ENCODE measurements around the gene NXN.
"Not testable (repeated sequence)": the region's sequence is repeated elsewhere in the genome, so short reads cannot be mapped to it uniquely, and the experiment has no call there.

Gene NXN

DNA sequence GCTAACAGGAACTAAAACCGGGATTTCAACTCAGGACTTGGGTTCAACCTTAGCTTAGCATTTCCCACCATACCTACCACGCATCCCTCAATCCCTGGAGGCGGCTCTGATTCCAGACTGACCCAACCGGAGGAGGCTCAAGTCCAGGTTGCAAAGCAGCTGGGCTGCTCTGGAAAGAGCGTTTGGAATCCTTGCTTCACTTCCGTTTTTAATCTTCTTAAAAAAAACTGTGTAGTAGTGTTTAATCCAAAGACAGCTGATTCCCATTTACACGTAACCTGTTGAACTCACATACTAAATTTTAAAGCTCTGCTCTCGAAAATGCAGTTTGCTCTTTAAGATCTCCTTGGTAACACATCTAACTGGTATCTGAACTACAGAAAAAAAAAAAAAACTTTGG, 50.0 kb downstream of the NXN start:
- H3K4me3 ChIP-seq (ENCODE audit: low read depth, low read length) = no peak overlapping the region
- no peaks in the 10 kb centered on the region for H3K9me3 ChIP-seq (ENCODE audit: control insufficient read depth, insufficient read depth, low read depth, low read length)
- no peaks in the 10 kb centered on the region for H3K27me3 ChIP-seq (ENCODE audit: control insufficient read depth, insufficient read depth, low read length)
- H3K27ac ChIP-seq (ENCODE audit: low read depth, low read length) = peak overlapping the region; percentile 4; the same call in 1 of the 2 replicates
- H3K36me3 ChIP-seq (ENCODE audit: control insufficient read depth, insufficient read depth, low read length) = peaks cover 16% of the 10 kb centered on the region; the same call in 1 of the 2 replicates
- H3K4me1 ChIP-seq (ENCODE audit: control insufficient read depth, insufficient read depth, low read length) = peaks cover 64% of the 10 kb centered on the region
- H3K9ac ChIP-seq (ENCODE audit: low read length) = peak overlapping the region; percentile 22

DNA sequence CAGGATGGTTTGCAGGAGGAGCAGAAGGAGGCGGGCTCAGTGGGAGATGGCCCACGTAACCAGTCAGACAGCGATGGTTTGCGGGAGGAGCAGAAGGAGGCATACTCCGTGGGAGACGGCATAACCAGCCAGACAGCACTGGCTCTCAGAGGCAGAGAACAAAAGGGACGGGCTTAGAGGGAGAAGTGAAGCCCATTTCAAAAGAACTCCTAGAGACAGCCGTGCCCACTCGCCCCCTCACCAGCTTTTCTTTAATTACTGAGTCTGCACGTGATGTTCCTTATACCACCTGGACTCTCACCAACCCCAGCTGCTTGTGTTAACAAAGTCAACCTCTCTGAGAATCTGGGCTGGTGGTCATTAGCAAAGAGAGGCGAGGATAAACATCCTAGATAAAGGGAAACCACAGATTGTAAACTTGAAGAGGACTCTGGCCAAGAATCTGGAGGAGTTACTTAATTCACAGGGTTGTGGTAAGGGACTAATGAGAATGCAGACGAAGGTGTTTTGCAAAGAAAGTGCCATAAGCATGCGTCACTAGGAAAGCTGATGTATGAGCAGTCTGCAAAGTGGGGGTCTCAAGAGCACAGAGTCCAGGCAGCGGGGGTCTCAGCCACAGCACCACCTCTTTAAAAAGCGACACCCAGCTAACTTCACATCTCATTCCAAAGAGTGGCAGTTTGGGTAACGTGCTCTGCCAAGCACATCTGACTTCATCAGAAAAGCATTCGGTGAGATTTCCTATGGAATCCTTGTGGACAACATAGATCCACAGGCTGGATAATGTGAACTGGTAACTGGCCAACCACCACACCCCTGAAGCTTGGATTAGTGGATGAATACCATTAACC, 51.7 kb downstream of the NXN start:
- Histone ChIP-seq H3K4me1 (ENCODE audit: control insufficient read depth, insufficient read depth, low read length) (peaks cover 56% of the 10 kb centered on the region), H3K9ac (ENCODE audit: low read length) (peak overlapping the region; percentile 63), H3K27ac (ENCODE audit: low read depth, low read length) (peak overlapping the region; percentile 62; the same call in 1 of the 2 replicates), H3K4me3 (ENCODE audit: low read depth, low read length) (no peak overlapping the region), H3K27me3 (ENCODE audit: control insufficient read depth, insufficient read depth, low read length) (no peaks in the 10 kb centered on the region), H3K9me3 (ENCODE audit: control insufficient read depth, insufficient read depth, low read depth, low read length) (no peaks in the 10 kb centered on the region), H3K36me3 (ENCODE audit: control insufficient read depth, insufficient read depth, low read length) (peaks cover 16% of the 10 kb centered on the region; the same call in 1 of the 2 replicates)

DNA sequence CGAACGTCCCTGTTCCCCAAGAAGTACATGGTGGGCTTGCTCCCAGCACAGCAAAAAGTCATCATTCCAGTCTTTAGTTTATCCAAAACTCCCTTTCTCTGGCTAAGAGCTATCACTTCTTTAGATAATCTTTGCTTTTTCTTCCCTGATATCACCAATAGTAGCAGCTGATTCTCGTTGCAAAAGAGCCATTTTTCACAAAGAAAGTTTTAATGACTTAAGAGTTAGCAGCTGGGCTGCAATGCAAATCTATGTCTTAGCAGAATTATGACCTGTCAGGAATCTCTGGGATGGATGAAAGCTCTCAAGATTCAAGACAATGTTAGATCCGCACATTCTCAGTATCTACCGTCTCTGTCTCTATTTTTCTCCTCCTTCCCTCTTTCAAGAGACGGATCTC, 53.8 kb downstream of the NXN start:
- Histone ChIP-seq H3K36me3 (ENCODE audit: control insufficient read depth, insufficient read depth, low read length) (peaks cover 19% of the 10 kb centered on the region; the same call in 1 of the 2 replicates), H3K4me1 (ENCODE audit: control insufficient read depth, insufficient read depth, low read length) (peaks cover 55% of the 10 kb centered on the region), H3K4me3 (ENCODE audit: low read depth, low read length) (no peak overlapping the region), H3K9ac (ENCODE audit: low read length) (peak overlapping the region; percentile 79), H3K27me3 (ENCODE audit: control insufficient read depth, insufficient read depth, low read length) (no peaks in the 10 kb centered on the region), H3K27ac (ENCODE audit: low read depth, low read length) (peak overlapping the region; percentile 83; the same call in 1 of the 2 replicates), H3K9me3 (ENCODE audit: control insufficient read depth, insufficient read depth, low read depth, low read length) (no peaks in the 10 kb centered on the region)

DNA sequence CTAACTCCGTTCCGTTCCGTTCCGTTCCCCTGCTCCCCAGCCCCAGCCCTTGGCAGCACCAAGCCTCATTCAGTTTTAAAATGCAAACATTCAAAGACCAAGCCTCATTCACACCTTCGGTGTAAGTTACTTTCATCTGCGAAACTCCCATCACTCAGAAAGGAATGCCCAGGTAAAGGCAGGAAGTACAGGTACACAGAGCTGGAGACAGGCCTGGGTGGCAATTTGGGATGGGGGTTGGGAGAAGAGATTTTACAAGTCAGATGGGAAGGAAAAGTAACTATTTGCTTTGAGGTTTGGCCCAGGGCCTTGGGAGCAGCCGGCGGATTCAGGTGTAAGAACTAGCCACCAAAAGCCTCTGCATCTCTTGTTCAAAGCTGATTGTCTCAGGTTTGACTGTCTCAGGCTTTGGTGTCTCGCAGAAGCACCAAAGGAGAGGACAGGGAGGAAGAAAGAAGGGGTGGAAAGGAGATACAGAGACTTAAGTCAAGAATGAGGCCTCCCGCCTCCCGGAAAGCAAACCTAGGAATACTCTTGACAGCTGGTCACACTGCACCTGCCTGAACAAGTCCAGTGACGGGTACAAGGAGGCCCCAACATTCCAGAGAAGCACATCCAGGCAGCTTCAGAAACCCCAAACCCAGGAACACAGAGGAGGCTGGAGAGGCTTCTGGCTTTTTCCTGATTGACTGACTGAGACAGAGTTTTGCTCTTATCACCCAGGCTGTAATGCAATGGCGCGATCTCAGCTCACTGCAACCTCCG, 54.7 kb downstream of the NXN start:
- Histone ChIP-seq H3K36me3 (ENCODE audit: control insufficient read depth, insufficient read depth, low read length) (peaks cover 14% of the 10 kb centered on the region; the same call in 1 of the 2 replicates), H3K4me3 (ENCODE audit: low read depth, low read length) (peak overlapping the region; percentile 17; the same call in 1 of the 2 replicates)

DNA sequence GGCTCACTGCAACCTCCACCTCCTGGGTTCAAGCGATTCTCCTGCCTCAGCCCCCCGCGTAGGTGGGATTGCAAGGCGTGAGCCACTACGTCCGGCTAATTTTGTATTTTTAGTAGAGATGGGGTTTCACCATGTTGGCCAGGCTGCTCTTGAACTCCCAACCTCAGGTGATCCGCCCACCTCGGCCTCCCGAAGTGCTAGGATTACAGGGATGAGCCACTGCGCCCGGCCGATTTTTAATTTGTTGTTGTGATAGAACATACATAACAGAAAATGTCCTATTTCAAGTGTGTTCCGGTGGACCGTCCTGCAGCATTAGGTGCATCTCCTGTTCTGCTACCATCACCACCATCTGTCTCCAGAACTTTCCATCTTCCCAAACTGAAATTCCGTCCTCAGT, 55.3 kb downstream of the NXN start:
- peak overlapping the region; percentile 53; the same call in 1 of the 2 replicates for H3K27ac ChIP-seq (ENCODE audit: low read depth, low read length)
- not testable (repeated sequence) for H3K9me3 ChIP-seq (ENCODE audit: control insufficient read depth, insufficient read depth, low read depth, low read length); H3K36me3 ChIP-seq (ENCODE audit: control insufficient read depth, insufficient read depth, low read length); H3K27me3 ChIP-seq (ENCODE audit: control insufficient read depth, insufficient read depth, low read length)
- peak overlapping the region; percentile 17; the same call in 1 of the 2 replicates for H3K4me3 ChIP-seq (ENCODE audit: low read depth, low read length)
- H3K9ac ChIP-seq (ENCODE audit: low read length) = peak overlapping the region; percentile 79
- H3K4me1 ChIP-seq (ENCODE audit: control insufficient read depth, insufficient read depth, low read length) = peaks cover 58% of the 10 kb centered on the region

More for the DNA sequence above, 54.7 kb downstream of the NXN start:
- no peaks in the 10 kb centered on the region for H3K9me3 ChIP-seq (ENCODE audit: control insufficient read depth, insufficient read depth, low read depth, low read length)
- peaks cover 59% of the 10 kb centered on the region for H3K4me1 ChIP-seq (ENCODE audit: control insufficient read depth, insufficient read depth, low read length)
- H3K27ac ChIP-seq (ENCODE audit: low read depth, low read length) = peak overlapping the region; percentile 83; the same call in 1 of the 2 replicates
- peak overlapping the region; percentile 79 for H3K9ac ChIP-seq (ENCODE audit: low read length)
- H3K27me3 ChIP-seq (ENCODE audit: control insufficient read depth, insufficient read depth, low read length) = no peaks in the 10 kb centered on the region

DNA sequence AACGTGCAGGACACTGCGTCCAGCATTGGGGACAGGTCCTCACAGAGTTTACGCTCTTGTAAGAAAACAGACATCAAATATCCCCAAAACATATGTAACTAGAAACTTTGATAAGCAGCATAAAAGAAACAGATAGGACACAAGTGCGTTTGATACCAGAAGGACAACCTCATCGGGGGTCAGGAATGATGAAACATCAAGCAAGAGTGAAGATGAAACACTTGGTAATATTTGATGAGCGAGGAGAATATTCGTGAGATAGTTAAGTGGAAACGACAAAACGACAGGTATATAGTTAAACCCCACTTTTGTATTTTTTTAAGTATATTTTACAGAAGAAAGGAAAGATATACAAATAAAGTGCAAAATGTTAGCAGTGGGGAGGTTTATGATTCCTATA, 55.9 kb downstream of the NXN start:
- Histone ChIP-seq H3K4me3 (ENCODE audit: low read depth, low read length) (no peak overlapping the region), H3K36me3 (ENCODE audit: control insufficient read depth, insufficient read depth, low read length) (0 out of 2 replicates have a peak, but pooled peaks cover 3% of the 10 kb centered on the region), H3K27me3 (ENCODE audit: control insufficient read depth, insufficient read depth, low read length) (no peaks in the 10 kb centered on the region), H3K4me1 (ENCODE audit: control insufficient read depth, insufficient read depth, low read length) (peaks cover 51% of the 10 kb centered on the region), H3K27ac (ENCODE audit: low read depth, low read length) (no peak overlapping the region), H3K9ac (ENCODE audit: low read length) (no peak overlapping the region), H3K9me3 (ENCODE audit: control insufficient read depth, insufficient read depth, low read depth, low read length) (no peaks in the 10 kb centered on the region)

DNA sequence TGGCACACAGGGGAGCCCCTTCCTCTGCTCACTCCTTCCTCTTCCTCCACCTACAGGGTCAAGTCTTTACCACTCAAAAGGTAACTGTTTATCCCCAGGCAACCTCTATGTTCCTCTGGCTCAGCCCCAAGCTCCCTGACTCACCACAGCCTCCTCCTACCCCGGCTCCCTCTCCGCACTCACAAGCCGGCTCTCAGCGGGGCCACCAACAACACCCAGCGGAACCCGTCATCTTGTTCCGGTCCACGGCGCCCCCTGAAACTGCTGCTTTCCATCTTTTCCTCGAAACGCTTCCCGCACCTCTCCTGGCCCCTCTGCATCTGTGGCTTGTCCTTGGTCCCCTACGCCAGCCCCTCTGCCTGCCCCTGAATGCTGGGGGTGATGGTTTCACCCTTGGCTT, 58.4 kb downstream of the NXN start:
- no peaks in the 10 kb centered on the region for H3K27me3 ChIP-seq (ENCODE audit: control insufficient read depth, insufficient read depth, low read length)
- H3K36me3 ChIP-seq (ENCODE audit: control insufficient read depth, insufficient read depth, low read length) = 0 out of 2 replicates have a peak, but pooled peaks cover 3% of the 10 kb centered on the region
- H3K4me1 ChIP-seq (ENCODE audit: control insufficient read depth, insufficient read depth, low read length) = peaks cover 50% of the 10 kb centered on the region
- H3K9ac ChIP-seq (ENCODE audit: low read length) = peak overlapping the region; percentile 26
- H3K4me3 ChIP-seq (ENCODE audit: low read depth, low read length) = no peak overlapping the region
- H3K27ac ChIP-seq (ENCODE audit: low read depth, low read length) = no peak overlapping the region
- H3K9me3 ChIP-seq (ENCODE audit: control insufficient read depth, insufficient read depth, low read depth, low read length) = no peaks in the 10 kb centered on the region

DNA sequence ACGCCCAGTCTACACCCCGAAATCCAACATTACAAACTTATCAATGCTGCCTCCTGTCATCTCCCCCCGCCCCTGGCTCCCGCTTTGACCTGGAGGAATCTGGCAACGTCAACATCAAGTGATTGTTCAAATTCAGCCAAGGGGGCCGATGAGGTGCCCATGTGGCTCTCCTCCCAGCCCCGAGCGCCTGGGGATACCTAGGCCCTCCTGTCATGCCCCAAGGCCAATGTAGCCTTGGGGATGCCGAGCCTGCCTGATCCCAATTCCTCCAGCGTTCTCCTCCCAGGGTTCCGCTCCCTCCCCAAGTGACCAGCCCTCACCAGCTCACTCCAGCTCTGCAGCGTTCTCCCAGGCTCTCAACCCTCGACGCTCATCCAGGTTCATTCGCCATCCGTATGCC, 59.4 kb downstream of the NXN start:
- Histone ChIP-seq H3K36me3 (ENCODE audit: control insufficient read depth, insufficient read depth, low read length) (0 out of 2 replicates have a peak, but pooled peaks cover 3% of the 10 kb centered on the region), H3K9ac (ENCODE audit: low read length) (no peak overlapping the region), H3K4me3 (ENCODE audit: low read depth, low read length) (no peak overlapping the region), H3K9me3 (ENCODE audit: control insufficient read depth, insufficient read depth, low read depth, low read length) (no peaks in the 10 kb centered on the region), H3K4me1 (ENCODE audit: control insufficient read depth, insufficient read depth, low read length) (peaks cover 50% of the 10 kb centered on the region), H3K27ac (ENCODE audit: low read depth, low read length) (no peak overlapping the region), H3K27me3 (ENCODE audit: control insufficient read depth, insufficient read depth, low read length) (no peaks in the 10 kb centered on the region)

DNA sequence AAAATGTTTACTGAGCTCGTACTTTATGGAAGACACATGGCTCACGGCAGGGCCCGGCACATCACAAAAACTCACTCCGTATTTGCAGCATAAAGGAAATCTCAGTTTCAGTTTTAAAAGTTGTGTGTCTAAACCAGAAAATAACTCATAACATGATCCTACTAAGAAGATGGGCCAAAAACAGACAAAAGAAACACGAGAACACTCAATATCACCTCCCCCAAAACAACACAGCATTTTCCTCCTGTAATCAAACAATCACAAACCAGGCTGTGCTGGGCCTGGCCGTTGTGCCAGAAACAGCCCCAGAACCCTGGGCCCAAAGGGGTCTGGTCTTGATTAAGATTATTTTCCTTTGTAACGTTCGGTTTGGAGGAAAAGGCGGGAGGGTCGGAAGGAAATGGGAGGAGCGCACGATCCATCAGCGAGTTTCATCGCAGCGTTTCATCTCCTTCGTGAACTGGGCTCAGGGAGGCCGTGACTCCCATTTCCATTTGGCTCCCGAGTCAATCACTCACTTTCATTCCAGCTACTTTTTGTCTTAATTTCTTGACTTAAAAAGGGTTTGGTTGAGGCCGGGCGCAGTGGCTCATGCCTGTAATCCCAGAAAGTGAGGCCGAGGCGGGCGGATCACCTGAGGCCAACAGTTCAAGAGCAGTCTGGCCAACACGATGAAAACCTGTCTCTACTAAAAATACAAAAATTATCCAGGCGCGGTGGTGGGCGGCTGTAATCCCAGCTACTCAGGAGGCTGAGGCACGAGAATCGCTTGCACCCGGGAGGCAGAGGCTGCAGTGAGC, 61.4 kb downstream of the NXN start:
- Histone ChIP-seq H3K9me3 (ENCODE audit: control insufficient read depth, insufficient read depth, low read depth, low read length) (no peaks in the 10 kb centered on the region), H3K27me3 (ENCODE audit: control insufficient read depth, insufficient read depth, low read length) (no peaks in the 10 kb centered on the region), H3K36me3 (ENCODE audit: control insufficient read depth, insufficient read depth, low read length) (0 out of 2 replicates have a peak, but pooled peaks cover 7% of the 10 kb centered on the region), H3K27ac (ENCODE audit: low read depth, low read length) (0 out of 2 replicates have a peak overlapping the region, but pooled peaks have one; percentile 5), H3K9ac (ENCODE audit: low read length) (peak overlapping the region; percentile 16), H3K4me1 (ENCODE audit: control insufficient read depth, insufficient read depth, low read length) (peaks cover 50% of the 10 kb centered on the region), H3K4me3 (ENCODE audit: low read depth, low read length) (no peak overlapping the region)

DNA sequence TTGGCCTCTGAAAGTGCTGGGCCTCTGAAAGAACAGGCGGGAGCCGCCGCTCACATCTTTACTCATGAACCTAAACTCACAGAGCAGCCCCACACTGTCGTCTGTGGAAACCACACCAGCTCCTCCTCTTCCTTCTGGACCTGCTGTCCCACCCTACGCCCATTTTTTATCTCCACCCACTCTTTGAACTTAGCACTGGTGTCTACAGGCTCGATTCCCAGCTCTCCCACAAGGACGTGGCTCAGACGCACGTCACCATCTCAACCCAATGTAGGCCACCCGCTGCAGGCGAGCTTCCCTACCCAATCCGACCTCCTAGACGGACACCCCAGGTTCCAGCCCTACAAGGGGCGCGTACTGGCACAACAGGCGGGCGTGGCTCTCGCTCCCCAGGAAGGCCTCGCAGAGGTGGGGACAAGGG, 62.2 kb downstream of the NXN start:
- 0 out of 2 replicates have a peak overlapping the region, but pooled peaks have one; percentile 5 for H3K27ac ChIP-seq (ENCODE audit: low read depth, low read length)
- peaks cover 52% of the 10 kb centered on the region for H3K4me1 ChIP-seq (ENCODE audit: control insufficient read depth, insufficient read depth, low read length)
- H3K4me3 ChIP-seq (ENCODE audit: low read depth, low read length) = no peak overlapping the region
- H3K9me3 ChIP-seq (ENCODE audit: control insufficient read depth, insufficient read depth, low read depth, low read length) = no peaks in the 10 kb centered on the region
- 0 out of 2 replicates have a peak, but pooled peaks cover 7% of the 10 kb centered on the region for H3K36me3 ChIP-seq (ENCODE audit: control insufficient read depth, insufficient read depth, low read length)
- H3K9ac ChIP-seq (ENCODE audit: low read length) = no peak overlapping the region
- no peaks in the 10 kb centered on the region for H3K27me3 ChIP-seq (ENCODE audit: control insufficient read depth, insufficient read depth, low read length)

Data from HUES6 (cell line).